Fibroblast of peridontal ligament (primary cell): ENCODE results near the gene MOSMO.
"Not testable (repeated sequence)": the region's sequence is repeated elsewhere in the genome, so short reads cannot be mapped to it uniquely, and the experiment has no call there.

Source experiments
- DNase-seq: peaks from one replicate; pipeline ENCODE4 v3.0.0-alpha.2; 2010; ENCODE audit errors: extremely low read depth

MOSMO gene

DNA sequence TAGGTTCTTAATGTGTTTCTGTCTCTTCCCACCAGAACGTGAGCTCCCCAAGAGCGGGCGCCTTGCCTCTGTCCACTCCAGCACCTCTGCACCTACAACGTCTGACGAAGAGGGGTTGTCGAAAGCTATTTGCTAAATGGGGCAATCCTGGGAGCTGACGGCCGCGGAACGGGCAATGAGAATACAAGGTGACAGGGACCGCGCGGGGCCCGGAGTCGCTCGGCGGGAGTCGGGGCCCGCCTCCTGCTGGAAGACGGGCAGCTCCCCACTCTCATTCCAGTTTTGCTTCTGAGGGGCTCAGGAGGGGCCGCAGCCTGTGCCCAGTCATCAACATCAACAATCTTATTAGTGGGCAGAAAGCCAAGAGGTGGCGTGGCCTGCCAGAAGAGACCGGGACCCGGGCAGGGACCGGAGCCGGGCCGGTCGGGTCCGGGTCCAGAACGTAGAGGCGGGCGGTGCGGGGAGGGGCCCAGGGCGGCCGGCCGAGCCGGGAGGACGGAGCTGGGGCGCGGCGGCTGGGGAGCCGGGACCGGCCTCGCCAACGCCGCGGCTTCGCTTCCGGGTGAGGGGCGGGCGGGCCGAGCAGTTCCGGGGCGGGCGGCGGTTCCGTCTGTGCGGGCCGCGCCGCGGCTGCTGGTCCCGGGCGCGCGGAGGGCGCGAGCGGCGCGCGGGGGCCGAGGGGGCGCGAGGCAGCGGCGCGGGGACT lies at the start of gene MOSMO:
MOSMO (plus strand) TSS at position 603 of the 706 bp plus-strand sequence. CDS start 191 bp downstream, outside the sequence.
- peak; percentile 50 for DNase-seq

DNA sequence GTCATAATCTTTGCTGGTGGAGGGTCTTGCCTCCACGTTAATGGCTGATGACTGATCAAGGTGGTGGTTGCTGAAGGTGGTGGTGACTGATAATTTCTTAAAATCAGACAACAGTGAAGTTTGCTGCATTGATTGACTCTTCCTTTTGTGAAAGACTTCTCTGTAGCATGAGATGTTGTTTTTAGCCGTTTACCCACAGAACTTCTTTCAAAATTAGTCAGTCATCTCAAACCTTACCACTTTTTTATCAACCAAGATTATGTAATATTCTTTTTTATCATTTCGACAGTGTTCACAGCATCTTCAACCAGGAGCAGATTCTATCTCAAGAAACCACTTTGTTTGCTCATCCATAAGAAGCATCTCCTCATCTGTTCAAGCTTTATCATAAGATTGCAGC lies 48.9 kb upstream of the MOSMO start:
- no peak for DNase-seq

DNA sequence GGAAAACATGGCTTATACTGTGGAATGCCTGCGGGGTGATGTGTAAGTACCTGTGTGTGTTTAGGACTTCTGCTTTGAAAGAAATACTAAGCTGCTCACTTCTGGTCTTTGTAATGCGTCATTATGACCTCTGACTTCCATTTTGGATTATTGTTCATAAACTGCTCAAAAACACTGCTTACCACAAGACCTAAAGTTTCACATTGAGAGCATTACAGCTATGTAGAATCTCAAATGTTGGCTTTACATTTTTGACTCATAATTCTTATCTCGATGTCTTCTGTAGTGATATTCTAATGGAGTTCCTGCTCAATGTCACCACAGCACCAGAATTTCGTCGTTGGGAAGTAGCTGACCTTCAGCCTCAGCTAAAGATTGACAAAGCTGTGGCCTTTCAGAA lies 45.4 kb upstream of the MOSMO start:
- no peak for DNase-seq

DNA sequence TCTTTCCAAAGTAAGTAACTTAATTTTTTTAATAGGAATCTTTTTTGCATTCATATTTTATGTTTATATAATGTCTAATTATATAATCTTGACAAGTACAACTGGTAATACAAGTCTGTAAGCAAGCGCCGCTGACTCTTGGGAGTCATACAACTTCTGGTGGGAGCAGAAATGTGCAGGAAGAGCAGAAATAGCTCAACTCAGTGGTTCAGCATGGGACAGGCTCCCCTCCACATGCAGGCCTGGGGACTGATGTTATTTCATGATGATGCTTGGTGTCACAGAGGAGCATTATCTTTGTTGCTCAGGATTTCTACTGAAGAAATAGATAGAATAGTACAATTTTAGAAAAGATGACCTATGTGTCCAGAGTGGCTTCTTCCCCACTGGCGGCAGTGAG lies 44.0 kb upstream of the MOSMO start:
- no peak for DNase-seq

DNA sequence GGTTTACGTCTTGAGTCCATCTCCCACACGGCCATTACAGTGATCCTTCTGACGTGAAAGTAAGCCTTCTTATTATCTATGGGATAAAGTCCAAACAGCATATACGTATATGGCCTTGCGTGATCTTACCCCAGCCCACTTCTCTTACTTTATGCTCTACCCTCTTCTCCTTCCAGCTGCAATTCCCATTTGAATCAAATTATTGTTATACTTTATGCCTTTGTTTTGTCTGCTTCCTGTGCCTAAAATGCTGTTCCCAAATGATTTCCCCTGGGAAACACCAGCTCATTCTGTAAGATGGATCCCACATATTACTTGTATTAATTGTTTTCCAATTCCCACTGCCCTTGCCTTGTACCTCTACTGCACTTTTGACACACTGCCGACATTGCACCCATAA lies 43.6 kb upstream of the MOSMO start:
- no peak for DNase-seq

DNA sequence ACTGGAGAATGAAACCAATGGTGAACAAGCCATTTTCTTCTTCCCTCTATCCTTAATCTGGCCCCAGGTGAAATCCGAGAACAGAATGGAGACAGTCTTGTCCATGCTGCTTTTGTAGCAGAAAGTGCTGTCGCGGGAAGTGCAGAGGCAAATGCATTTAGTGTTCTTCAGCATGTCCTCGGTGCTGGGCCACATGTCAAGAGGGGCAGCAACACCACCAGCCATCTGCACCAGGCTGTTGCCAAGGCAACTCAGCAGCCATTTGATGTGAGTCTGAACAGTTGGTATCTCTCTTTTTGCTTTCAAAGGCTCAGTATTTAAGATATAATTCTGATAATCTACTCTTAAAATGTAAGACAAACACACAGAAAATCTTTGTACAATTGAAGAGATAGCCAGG lies 36.1 kb upstream of the MOSMO start:
- DNase-seq: no peak

DNA sequence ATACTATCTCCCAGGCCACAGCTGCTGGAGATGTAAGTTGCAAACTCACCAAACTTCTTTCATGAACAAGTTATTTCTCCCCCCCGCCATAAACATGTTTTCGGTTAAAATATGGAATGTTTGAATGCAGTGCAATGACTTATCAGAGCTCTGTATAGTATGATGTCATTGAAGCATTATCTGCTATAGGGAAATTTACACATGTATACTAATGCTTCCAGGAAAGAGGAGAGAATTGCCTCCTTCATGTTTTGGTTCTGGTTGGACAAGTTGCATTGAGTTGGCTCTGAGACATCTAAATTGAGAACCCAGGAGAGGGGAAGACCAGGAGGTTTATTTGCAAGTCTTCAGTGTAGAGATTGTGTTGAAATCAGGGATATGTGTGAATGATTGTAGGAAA lies 34.0 kb upstream of the MOSMO start:
- no peak for DNase-seq

DNA sequence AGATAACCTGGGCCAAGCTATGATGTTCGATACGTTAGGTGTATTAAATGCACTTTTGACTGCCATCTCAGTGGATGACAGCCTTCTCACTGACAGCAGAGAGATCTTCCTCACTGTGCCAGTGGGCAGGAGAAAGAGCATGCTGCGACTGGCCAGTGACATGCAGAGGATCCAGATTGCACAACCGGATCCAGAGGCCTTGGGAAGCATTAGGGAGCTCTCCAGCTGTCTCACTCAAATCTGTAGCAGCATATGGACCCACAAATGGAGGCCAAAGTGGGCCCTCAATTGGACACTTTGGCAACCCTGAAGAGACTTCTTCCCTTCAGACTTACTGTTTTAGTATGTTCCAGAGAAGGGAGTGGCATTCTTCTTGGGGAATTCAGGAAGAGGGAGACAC lies 27.9 kb upstream of the MOSMO start:
- no peak for DNase-seq

DNA sequence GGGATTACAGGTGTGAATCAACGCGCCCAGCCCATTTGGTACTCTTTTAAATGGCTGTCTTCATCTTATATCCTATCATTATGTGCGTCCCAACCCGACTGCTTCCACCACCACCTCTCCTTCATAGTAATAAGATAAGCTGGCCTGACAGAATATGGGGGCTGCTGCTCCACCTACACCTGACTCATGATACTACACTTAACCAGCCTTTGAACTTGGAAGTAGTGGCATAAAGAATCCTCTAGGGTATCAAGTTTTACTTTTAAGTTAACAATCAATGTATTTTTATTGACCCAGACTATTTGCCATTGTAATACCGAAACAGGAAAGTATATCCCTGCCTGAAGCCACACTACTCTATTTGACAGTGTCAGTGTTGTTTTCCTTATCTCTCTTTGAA lies 25.8 kb upstream of the MOSMO start:
- no peak for DNase-seq

DNA sequence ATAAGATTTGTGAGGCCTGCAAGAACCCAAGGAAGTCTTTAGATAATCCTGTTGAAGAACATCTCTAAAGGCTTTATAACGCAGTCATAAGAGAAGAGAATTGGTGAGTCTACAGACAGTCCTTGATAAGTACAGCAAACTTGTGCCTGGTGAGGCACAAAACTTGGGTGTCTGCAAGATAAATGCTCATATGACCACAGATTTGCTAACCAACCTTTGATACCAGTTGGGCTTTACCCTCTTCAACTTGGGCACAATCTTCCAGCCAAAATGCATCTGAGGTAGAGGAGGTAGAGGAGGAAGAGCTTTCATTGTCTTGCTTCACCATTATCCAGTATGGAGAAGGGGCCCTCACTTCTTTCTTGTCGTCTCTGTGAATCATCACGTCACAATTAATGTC lies 23.8 kb upstream of the MOSMO start:
- no peak for DNase-seq

DNA sequence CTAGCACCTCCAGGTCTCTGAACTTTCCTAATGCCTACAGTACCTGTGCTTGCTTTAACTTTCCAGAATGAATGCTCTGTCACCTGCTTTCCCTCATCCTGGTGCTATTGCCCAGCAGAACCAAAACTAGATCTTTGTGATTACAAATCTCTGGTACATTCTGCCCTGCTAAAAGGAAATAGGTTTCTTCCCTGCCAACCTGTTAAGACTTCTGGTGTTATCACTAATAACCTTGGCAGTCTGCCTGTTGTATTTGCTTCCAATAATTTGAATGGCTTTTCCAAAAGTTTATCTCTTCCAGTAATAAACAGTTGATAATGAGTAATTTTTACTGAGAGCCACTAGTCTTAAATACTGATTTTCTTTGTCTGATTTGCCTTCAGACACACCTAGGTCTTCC lies 22.4 kb upstream of the MOSMO start:
- no peak for DNase-seq

DNA sequence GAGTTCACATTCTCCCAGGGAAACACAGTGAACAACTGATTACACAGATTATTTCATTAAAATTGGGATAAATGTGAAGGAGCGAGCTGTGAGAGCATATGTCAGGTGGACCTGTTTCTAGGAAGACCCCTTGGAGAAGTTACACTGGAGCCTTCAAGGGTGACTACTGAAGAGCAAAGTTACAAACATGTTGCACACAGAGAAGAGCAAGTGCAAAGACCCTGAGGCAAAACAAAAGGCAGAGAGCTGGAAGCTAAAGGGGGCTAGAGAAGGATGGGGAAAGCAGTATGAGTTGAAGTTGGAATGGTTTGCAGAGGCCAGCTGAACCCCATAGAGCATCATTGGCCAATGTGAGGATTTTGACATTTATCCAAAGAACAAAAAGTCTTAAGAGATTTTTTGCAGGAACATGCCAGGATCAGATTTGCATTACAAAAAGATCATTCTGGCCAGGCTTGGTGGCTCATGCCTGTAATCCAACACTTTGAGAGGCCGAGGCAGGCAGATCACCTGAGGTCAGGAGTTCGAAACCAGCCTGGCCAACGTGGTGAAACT lies 21.1 kb upstream of the MOSMO start:
- no peak for DNase-seq

DNA sequence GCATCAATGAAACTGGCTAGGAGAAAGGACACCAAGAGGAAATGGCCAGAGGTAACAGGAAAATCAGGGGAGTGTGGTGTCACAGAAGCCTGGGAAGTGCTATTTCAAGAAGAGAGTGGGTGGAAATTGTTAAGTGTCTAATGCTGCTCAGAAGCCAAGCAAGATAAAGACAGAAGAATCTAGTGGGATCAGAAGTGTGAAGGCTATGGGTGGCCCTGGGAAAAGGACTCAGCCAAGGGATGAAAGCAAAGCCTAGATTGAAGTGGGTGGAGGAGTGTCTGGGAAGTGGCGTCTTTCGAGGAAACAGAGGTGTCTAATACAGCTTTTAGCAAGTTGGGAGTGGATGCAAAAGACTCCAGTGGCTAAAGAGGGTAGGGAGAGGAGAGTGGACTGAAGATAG lies 20.4 kb upstream of the MOSMO start:
- DNase-seq: no peak

DNA sequence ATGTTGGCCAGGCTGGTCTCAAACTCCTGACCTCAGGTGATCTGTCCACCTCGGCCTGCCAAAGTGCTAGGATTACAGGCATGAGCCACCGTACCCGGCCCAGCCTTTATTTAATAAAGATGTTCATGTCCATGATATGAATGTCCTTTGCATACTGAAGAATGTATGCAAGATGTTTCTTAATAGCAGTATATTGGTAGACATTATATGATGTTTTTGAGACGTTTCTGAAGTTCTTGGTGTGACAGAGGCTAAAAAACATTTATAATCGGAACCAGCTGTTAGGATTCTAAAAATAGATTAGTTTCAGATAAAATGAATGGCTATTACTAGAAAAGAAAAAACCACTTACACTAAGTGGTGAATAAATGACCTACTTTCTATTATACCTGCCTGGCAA lies 18.8 kb upstream of the MOSMO start:
- peak; percentile 67 for DNase-seq

DNA sequence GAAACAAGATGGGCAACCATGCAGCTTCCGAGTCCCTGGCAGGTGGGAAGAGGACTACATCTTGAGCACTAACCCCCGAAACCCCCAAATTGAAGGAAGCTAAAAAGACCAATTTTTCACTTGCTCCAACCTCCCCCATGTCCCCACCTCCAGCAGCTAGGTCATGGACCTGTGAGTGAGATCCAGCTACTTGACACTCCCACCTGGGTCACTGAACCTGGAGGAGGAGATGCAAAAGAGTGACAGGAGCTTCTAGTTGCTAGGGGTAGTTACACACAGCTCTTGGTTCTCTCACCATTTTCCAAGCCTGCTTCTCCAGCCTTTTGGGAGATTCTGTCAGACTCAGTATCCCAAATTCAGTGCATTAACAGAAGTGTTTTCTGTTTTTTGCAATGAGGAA lies 18.2 kb upstream of the MOSMO start:
- no peak for DNase-seq

DNA sequence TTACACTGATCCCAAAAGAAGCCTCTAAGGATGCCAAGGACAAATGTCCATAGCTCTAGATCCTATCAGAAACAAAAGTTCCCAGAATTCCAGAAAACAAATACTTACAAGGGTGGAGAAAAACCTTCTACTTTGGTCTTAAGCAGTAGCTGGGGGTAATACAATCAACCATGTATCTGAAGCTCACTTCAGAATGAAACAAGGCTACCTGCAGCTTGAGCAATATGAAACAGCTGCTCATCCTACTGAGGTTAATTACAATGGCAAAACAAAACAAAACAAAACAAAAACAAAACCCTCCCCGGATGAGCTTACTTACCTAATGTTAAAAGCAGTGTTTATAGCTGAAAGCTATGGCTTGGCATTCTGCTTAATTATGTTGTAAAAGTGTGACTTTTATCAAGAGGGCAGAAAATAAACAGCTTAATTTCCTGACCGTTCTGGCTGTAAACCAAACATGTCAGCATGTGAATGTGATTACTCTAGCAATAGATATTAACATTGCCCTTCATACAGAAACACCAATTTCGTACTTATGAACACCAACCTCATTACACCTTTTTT lies 17.4 kb upstream of the MOSMO start:
- DNase-seq: no peak

DNA sequence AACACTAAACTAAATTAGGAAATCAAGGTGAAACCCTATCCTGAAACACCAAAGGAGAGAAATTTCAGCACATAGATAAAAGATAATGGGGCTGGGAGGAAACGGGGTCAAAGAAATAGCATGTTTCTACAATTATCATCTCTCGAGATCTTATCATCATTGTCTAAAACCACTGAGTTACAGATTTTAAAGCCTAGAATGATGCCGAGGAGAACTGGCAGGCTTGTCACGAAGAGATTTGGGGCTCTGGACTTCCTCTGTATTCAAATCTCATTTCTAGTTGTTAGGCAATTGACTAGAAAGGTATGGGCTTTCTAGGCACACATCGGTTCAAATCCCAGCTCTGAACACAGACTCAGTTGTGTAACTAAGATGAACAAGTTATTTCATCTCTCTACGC lies 16.3 kb upstream of the MOSMO start:
- no peak for DNase-seq

DNA sequence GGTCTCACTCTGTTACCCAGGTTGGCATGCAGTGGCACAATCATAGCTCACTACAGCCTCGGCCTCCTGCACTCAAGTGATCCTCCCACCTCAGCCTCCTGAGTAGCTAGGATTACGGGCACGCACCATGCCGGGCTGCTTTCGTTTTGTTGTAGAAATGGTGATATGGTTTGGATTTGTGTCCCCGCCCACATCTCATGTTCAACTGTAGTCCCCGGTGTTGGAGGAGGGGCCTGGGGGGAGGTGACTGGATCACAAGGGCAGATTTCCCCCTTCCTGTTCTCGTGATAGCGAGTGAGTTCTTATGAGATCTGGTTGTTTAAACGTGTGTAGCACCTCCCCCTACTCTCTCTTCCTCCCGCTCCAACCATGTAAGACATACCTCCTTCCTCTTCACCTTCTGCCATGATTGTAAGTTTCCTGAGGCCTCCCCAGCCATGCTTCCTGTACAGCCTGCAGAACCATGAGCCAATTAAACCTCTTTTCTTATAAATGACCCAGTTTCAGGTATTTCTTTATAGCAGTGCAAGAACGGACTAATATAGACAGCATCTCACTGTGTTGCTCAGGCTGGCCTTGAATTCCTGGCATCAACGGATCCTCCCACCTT lies 12.9 kb upstream of the MOSMO start:
- no peak for DNase-seq

DNA sequence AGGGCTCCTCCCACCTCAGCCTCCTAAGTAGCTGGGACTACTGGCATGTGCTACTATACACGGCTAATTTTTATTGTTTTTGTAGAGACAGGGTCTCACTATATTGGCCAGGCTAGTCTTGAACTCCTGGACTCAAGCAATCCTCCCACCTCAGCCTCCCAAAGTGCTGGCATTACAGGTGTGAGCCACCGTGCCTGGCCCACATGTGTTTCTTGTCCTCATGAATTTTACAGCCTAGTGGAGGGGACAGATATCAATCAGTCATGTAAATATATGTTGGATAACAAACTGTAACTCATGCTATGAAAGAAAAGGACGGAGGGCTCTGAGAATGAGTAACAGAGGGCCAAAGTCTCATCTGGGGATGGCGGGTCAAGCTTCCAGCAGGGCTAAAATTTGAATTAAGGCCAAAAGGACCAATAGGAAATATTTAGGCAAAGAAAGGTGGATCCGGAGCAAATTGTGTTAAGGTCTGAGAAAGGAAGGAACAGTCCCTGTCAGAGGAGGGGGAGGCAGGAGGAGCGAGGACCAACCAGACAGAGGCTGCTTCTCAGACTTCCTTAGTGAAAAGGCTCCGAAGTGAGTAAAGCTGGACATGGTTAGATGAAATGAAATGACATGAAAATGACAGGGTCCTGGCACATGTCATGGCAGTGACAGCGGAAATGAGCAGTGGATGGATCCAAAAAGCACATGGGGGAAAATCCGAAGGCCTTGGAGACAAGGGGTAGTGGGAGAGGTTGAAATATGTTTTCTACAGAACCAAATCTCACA lies 10.8 kb upstream of the MOSMO start:
- no peak for DNase-seq

DNA sequence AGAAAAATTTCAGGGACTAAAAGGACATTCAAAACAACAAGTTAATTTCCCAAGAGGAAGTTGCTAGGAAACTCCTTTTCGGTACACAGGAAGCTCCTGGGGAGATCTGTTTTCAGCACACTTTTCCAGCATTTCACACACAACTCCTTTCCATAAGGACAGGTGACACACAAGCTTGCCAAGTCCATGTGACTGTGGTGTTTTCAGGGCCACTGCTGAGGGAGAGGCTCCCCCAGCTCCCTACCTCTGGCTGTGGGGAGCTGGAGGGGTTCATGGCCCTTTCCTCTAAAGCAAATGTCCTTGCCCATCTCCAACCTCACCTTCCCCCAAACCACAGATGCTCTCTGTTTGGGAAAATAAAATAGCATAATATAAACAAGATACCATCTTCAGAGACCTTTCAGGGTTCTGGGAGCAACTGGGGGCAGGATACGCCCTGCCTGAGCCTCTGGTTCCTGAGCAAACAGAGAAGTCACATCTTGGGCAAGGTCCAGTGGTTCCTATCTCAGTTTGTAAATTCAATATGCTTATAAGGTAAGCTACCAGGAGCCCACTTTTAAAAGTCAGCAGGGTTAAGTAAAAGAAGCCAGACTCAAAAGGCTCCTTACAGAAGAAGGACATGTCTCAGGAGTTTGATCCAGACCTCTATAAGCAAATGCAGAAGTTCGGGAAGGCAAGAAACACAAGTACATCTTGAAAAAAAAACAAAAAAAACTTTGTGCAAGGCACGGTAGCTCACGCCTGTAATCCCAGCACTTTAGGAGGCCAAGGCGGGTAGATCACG lies 10.0 kb upstream of the MOSMO start:
- no peak for DNase-seq

DNA sequence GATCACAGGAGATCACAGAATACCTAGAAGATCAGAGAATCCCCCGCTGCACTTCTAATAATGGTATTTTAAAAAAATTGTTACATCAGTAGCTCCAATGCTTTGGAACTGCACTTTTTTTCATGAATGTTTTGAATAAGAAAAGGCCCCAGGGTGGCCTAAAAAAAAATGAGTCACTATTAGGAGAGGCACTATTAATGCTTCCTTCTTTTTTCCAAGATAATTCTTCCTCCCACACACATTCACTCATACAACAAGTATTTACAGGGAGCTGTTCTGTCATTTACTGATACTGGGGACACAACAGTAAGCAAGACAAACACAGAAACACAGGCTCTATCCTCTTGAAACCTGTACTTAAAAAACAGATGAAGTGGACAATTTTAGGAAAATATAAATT lies 6.3 kb upstream of the MOSMO start:
- no peak for DNase-seq

DNA sequence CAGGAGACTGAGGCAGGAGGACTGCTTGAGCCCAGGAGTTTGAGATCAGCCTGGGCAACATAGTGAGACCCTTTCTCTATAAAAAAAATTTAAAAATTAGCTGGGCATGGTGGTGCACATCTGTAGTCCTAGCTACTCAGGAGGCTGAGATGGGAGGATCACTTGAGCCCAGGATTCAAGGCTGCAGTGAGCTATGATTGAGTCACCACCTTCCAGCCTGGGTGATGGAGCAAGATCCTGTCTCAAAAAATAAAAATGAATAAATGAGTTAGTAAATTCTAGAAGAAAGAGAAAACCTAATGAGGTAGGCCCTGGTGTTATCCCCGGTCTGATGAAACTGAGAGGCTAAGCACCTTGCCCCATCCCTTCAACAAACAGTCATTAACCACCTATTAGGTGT lies 5.9 kb upstream of the MOSMO start:
- not testable (repeated sequence) for DNase-seq
